ENCODE results near the gene WDR7. TPM values are rescaled to one million over a fixed set of nuclear protein-coding genes. Genes with fewer than 3 reads are reported as not detected.

Gene WDR7
- total RNA-seq, 2 experiments from 2014 or later, result 39.7 to 44.2 TPM

DNA sequence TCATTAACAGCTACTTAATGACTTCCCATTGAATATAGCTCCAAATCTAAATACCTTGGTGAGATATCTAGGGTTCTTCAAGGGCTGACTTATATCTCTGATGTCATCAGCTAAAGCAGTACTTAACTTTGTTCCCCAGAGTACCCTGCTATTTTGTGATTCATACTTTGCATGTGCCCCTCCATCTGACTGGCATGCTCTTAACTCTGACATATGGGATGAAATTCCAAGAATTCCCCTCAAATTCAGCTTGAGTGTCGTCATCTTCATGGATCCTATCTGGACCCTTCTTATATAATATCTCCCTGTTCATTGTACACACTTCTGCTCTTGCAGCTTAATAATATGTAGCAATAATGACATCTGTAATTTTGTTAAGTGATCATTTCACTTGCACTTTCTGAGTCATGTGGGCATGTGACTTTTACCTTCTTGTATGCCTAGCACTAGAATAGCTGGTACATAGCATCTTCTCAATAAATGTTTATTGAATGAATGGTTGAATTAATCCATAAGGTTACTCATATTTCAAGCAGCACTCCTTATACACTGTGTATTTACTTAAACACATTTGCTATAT is 172.9 kb downstream of the WDR7 start:
- Mint-ChIP-seq H3K4me3 (no peak overlapping the region), H3K4me1 (ENCODE audit: low read depth) (peaks cover 11% of the 10 kb centered on the region), H3K36me3 (ENCODE audit: low read depth) (peaks cover 3% of the 10 kb centered on the region), H3K27ac (no peak overlapping the region), H3K9me3 (ENCODE audit: insufficient read depth) (no peaks in the 10 kb centered on the region), H3K27me3 (ENCODE audit: low read depth) (no peaks in the 10 kb centered on the region)
- POLR2A ChIA-PET, result no interaction called here
- DNase-seq, result no peak
- CTCF ChIA-PET, result interaction anchor here (1.1 kb wide), 1 partner anchor 15 kb away, joined by 3 read pairs; no protein-coding TSS in a partner anchor
- ATAC-seq, result no peak

DNA sequence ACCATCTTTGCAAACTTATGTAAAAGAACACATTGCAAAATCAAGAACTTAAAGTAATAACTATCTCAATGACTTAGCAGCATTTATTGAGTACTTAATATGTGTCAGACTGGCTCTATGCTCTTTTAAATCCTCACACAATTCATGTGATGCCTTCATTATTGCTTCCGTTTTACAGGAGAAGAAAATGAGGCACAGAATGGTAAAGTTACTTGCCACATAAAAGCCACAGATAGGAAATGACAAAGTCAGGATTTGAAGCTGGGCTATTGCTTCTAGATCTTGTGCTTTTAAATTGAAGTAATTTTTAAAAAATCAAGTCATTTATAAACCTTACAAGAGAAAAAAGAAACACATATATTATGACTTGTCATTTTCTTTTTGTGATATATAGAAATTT is 174.2 kb downstream of the WDR7 start:
- Mint-ChIP-seq H3K4me3 (no peak overlapping the region), H3K27me3 (ENCODE audit: low read depth) (no peaks in the 10 kb centered on the region), H3K27ac (no peak overlapping the region), H3K9me3 (ENCODE audit: insufficient read depth) (no peaks in the 10 kb centered on the region), H3K36me3 (ENCODE audit: low read depth) (peaks cover 6% of the 10 kb centered on the region), H3K4me1 (ENCODE audit: low read depth) (peaks cover 11% of the 10 kb centered on the region)
- ChIA-PET CTCF (no interaction called here), POLR2A (no interaction called here)
- DNase-seq, result no peak
- no peak for ATAC-seq

DNA sequence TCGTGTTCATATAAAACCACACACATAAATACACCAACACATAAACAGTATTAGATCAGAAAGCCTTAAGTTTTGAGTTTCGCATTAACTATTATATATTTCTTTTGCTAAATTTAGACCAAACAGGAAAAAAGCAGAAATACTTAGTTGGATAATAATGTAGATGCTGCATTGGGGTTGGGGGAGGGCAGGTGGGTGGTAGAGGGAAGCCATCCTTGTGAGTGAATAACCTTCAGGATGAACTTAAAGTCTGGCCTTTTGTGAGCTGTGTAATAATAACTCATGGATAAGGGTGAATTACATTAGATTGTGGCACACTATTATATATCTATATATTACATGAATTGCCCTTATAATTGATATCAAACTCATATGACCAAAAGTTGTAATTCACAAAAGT is 174.7 kb downstream of the WDR7 start:
- CTCF ChIA-PET, result no interaction called here
- Mint-ChIP-seq H3K27ac (no peak overlapping the region), H3K36me3 (ENCODE audit: low read depth) (peaks cover 7% of the 10 kb centered on the region), H3K4me3 (no peak overlapping the region), H3K4me1 (ENCODE audit: low read depth) (peaks cover 14% of the 10 kb centered on the region), H3K9me3 (ENCODE audit: insufficient read depth) (no peaks in the 10 kb centered on the region), H3K27me3 (ENCODE audit: low read depth) (no peaks in the 10 kb centered on the region)
- POLR2A ChIA-PET, result interaction anchor here (0.6 kb wide), 1 partner anchor 196 kb away, joined by 4 read pairs; no protein-coding TSS in a partner anchor
- ATAC-seq, result no peak
- no peak for DNase-seq

DNA sequence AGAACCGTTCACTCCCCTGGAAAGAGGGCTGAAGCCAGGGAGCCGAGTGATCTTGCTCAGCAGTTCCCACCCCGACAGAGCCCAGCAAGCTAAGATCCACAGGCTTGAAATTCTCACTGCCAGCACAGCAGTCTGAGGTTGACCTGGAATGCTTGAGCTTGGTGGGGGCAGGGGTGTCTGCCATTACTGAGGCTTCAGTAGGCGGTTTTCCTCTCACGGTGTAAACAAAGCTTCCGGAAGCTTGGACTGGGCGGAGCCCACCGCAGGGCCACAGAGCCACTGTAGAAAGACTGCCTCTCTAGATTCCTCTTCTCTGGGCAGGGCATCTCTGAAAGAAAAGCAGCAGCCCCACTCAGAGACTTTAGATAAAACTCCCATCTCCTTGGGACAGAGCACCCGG is 180.8 kb downstream of the WDR7 start:
- no peak overlapping the region for H3K4me3 Mint-ChIP-seq
- no peak for ATAC-seq
- ChIA-PET POLR2A (no interaction called here), CTCF (no interaction called here)
- no peaks in the 10 kb centered on the region for H3K27me3 Mint-ChIP-seq (ENCODE audit: low read depth)
- no peak for DNase-seq
- no peaks in the 10 kb centered on the region for H3K9me3 Mint-ChIP-seq (ENCODE audit: insufficient read depth)
- H3K27ac Mint-ChIP-seq, result no peak overlapping the region
- peaks cover 6% of the 10 kb centered on the region for H3K4me1 Mint-ChIP-seq (ENCODE audit: low read depth)
- peaks cover 10% of the 10 kb centered on the region for H3K36me3 Mint-ChIP-seq (ENCODE audit: low read depth)

DNA sequence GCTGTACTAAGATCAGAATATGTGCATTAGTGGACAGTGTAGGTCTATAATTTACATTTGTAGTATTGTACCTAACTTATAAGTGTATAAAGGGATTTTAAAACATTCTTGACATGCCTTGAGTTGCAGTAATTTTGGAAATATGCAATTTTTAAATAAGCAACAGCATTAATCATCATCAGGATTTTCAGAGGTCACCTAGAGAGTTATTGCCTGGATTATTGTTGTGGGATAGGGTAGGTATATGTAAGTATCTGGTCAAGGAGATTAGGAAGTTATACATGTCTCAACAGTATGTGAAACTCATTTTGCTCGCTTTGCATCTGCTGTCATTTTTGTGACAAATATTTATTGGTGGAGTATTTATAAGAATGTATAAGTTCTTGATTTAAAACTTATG is 184.2 kb downstream of the WDR7 start:
- no peak overlapping the region for H3K4me3 Mint-ChIP-seq
- no peak for DNase-seq
- H3K4me1 Mint-ChIP-seq (ENCODE audit: low read depth), result peaks cover 6% of the 10 kb centered on the region
- no peak overlapping the region for H3K27ac Mint-ChIP-seq
- ATAC-seq, result no peak
- ChIA-PET CTCF (no interaction called here), POLR2A (no interaction called here)
- H3K36me3 Mint-ChIP-seq (ENCODE audit: low read depth), result peaks cover 6% of the 10 kb centered on the region
- H3K9me3 Mint-ChIP-seq (ENCODE audit: insufficient read depth), result no peaks in the 10 kb centered on the region
- no peaks in the 10 kb centered on the region for H3K27me3 Mint-ChIP-seq (ENCODE audit: low read depth)

DNA sequence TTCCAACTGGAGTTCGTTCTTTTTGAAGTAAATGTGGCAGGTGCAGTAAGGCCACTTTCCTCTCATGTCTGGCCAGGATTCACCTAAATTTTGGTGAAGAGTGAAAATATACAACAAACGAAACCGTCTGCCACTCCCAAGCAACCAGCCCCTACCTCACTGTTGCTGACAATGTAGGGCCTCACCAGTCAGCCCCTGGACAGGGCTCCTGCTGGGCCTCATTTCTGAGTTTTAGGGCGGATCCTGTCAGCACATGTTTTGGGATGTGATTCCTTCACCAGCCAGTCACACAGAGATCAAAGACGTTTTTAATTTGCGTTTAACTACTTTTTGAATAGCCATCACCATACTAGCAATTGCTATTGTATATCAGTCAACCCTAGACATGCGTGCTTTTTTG is 185.0 kb downstream of the WDR7 start:
- H3K27ac Mint-ChIP-seq, result no peak overlapping the region
- no peaks in the 10 kb centered on the region for H3K27me3 Mint-ChIP-seq (ENCODE audit: low read depth)
- H3K4me1 Mint-ChIP-seq (ENCODE audit: low read depth), result peaks cover under 1% of the 10 kb centered on the region
- H3K4me3 Mint-ChIP-seq, result no peak overlapping the region
- ATAC-seq (no peak), DNase-seq (no peak)
- CTCF ChIA-PET, result no interaction called here
- H3K9me3 Mint-ChIP-seq (ENCODE audit: insufficient read depth), result no peaks in the 10 kb centered on the region
- H3K36me3 Mint-ChIP-seq (ENCODE audit: low read depth), result peaks cover 3% of the 10 kb centered on the region
- POLR2A ChIA-PET, result no interaction called here

DNA sequence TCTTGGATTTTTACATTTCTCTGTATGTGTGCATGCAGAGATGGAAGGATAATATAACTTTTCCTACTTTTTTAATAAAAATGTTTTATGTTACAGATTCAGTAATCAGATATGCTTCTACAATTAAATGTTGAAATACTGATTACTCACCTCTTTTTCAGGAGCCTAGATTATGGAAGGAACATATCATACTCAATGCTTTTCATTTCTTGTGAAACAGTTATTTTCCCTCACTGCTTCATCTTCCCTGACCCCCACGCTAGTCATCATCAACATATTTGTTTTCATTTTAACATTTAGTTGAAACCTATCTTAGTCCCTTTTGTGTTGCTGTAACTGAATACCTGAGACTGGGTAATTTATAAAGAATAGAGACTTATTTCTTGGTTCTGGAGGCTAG is 190.7 kb downstream of the WDR7 start:
- POLR2A ChIA-PET, result no interaction called here
- Mint-ChIP-seq H3K27ac (no peak overlapping the region), H3K4me3 (no peak overlapping the region), H3K4me1 (ENCODE audit: low read depth) (no peaks in the 10 kb centered on the region), H3K27me3 (ENCODE audit: low read depth) (no peaks in the 10 kb centered on the region), H3K36me3 (ENCODE audit: low read depth) (peaks cover 3% of the 10 kb centered on the region), H3K9me3 (ENCODE audit: insufficient read depth) (no peaks in the 10 kb centered on the region)
- no peak for DNase-seq
- CTCF ChIA-PET, result no interaction called here
- no peak for ATAC-seq

DNA sequence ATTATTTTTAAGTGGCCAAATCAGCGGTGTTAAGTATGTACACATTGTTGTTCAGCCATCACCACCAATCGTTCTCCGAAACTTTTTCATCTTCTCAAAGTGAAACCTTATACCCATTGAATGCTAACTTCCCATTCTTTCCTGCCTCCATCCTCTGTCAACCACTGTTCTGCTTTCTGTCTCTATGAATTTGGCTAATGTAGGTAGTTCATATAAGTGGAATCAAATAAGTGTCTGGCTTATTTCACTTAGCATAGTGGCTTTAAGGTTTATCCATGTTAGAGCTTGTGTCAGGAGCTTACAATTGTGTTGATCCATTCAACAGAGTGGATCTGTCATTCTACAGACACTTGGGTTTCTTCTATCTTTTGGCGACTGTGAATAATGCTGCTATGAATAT is 192.1 kb downstream of the WDR7 start:
- H3K9me3 Mint-ChIP-seq (ENCODE audit: insufficient read depth), result no peaks in the 10 kb centered on the region
- H3K36me3 Mint-ChIP-seq (ENCODE audit: low read depth), result peaks cover 7% of the 10 kb centered on the region
- ATAC-seq, result no peak
- H3K27ac Mint-ChIP-seq, result no peak overlapping the region
- H3K27me3 Mint-ChIP-seq (ENCODE audit: low read depth), result no peaks in the 10 kb centered on the region
- DNase-seq, result no peak
- no peaks in the 10 kb centered on the region for H3K4me1 Mint-ChIP-seq (ENCODE audit: low read depth)
- ChIA-PET CTCF (no interaction called here), POLR2A (no interaction called here)
- H3K4me3 Mint-ChIP-seq, result no peak overlapping the region

DNA sequence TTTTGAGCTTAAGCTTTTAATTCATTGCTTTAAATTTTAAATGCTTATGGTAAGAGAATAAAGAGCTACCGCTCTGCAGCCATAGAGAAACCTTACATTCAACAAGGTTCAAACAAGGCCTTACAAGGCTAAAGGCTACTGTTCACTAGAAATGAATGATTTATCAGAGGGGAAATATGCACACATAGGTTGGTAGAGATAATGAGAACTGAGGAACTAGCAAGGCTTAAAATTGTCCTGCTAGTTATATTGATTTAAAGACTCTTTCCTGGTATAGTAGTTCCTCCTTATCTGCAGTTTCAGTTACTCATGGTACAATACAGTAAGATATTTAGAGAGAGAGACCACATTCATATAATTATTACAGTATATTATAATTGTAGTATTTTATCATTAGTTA is 193.4 kb downstream of the WDR7 start:
- POLR2A ChIA-PET, result no interaction called here
- H3K27me3 Mint-ChIP-seq (ENCODE audit: low read depth), result no peaks in the 10 kb centered on the region
- DNase-seq (no peak), ATAC-seq (no peak)
- no peaks in the 10 kb centered on the region for H3K9me3 Mint-ChIP-seq (ENCODE audit: insufficient read depth)
- no peak overlapping the region for H3K4me3 Mint-ChIP-seq
- CTCF ChIA-PET, result no interaction called here
- H3K4me1 Mint-ChIP-seq (ENCODE audit: low read depth), result no peaks in the 10 kb centered on the region
- H3K27ac Mint-ChIP-seq, result no peak overlapping the region
- H3K36me3 Mint-ChIP-seq (ENCODE audit: low read depth), result peaks cover 10% of the 10 kb centered on the region

DNA sequence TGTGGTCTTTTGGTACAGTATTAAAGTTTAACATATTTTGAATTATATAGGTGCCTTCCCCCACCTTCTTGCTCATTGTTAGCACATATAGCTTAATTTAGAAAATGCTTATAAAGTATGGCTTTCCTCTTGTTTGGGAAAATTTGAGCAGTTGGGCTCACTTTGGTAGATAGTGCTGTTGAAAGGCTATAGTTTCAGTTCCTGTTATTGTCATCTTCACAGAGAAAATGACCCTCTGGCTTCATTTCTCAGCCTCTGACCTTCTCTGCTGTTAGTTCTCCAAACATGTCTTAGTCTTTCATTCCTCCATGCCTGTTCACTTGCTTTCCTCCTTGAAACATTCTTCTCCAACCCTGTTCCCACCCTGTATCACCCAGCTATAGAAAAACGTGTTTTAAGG is 200.6 kb downstream of the WDR7 start:
- Mint-ChIP-seq H3K36me3 (ENCODE audit: low read depth) (peaks cover 11% of the 10 kb centered on the region), H3K9me3 (ENCODE audit: insufficient read depth) (no peaks in the 10 kb centered on the region), H3K27ac (no peak overlapping the region), H3K4me1 (ENCODE audit: low read depth) (no peaks in the 10 kb centered on the region), H3K4me3 (no peak overlapping the region), H3K27me3 (ENCODE audit: low read depth) (no peaks in the 10 kb centered on the region)
- ATAC-seq, result no peak
- CTCF ChIA-PET, result interaction anchor here (1.3 kb wide), 1 partner anchor 17 kb away, joined by 3 read pairs; no protein-coding TSS in a partner anchor
- no peak for DNase-seq
- POLR2A ChIA-PET, result no interaction called here

DNA sequence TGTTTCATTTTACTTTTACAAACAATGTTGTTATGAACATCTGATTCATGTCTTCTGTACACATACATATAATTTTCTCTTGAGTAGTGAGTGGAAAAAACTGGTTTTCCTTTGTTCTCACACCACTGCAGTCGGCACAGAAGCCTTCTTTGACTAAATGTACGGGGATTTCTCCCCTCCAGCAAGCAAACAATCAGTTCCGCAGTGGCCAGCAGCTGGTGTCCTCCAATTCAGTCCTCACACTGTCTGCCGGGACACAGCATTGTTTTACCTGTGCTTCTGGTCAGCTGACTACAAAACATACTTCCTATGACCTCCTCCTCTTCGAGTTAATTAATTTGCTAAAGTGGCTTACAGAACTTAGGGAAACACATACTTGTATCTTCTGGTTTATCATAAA is 202.8 kb downstream of the WDR7 start:
- Mint-ChIP-seq H3K9me3 (ENCODE audit: insufficient read depth) (no peaks in the 10 kb centered on the region), H3K4me1 (ENCODE audit: low read depth) (no peaks in the 10 kb centered on the region), H3K36me3 (ENCODE audit: low read depth) (peaks cover 5% of the 10 kb centered on the region), H3K27ac (no peak overlapping the region), H3K4me3 (no peak overlapping the region), H3K27me3 (ENCODE audit: low read depth) (no peaks in the 10 kb centered on the region)
- ChIA-PET CTCF (no interaction called here), POLR2A (no interaction called here)
- DNase-seq (no peak), ATAC-seq (no peak)

DNA sequence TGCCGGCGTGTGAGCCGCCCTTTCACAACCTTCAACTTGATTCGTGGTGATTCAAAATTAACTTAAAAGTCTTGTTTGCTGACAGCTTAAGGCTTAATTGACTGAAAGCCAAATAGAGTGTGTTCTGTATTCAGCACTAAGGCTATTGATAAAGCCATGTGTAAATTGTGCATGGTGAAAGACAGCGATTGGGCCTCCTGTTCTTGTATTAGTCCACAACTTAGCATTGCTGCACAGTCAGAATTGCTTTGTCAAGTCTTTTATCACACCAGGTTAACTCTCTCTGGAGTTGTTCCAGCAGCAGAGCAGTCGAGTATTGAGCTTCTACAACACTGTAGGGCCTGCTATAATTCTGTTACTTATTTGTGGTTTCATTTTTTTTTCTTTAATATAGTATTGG is 210.1 kb downstream of the WDR7 start:
- Mint-ChIP-seq H3K4me1 (ENCODE audit: low read depth) (no peaks in the 10 kb centered on the region), H3K36me3 (ENCODE audit: low read depth) (no peaks in the 10 kb centered on the region)

DNA sequence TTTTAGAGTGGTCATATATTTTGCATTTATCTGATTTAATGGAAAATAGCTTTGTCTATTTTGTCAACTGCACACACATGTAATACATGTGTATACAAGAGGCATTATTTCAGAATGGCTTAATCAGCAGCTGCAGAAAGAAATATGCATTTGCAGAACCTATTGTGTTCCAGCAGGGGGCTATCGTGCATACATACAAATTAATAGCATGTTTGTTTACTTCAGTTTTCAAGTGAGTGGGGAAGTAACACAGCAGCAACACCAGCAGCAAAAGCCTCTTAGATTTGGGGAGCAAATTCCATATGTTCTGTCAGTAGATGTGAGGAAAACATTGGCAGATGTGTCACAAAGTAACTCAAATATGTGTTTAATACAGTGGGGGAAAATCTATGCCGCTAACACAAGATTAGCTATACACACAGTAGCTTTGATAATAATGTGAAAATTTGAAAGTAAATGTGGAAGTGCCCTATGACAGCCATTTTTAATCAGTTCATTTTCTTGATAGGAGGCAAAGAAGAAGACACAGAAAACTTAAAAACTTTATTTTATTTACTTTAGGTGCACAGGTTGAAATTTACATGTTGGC is 218.1 kb downstream of the WDR7 start:
- no peak overlapping the region for H3K27ac Mint-ChIP-seq
- DNase-seq (peak; percentile 24), ATAC-seq (no peak)
- POLR2A ChIA-PET, result interaction anchor here (1.1 kb wide), 1 partner anchor 568 kb away, joined by 3 read pairs; no protein-coding TSS in a partner anchor
- no peaks in the 10 kb centered on the region for H3K9me3 Mint-ChIP-seq (ENCODE audit: insufficient read depth)
- H3K4me1 Mint-ChIP-seq (ENCODE audit: low read depth), result peaks cover 6% of the 10 kb centered on the region
- H3K27me3 Mint-ChIP-seq (ENCODE audit: low read depth), result no peaks in the 10 kb centered on the region
- CTCF ChIA-PET, result interaction anchor here (0.6 to 1.9 kb wide), 22 partner anchors 9 to 693 kb away, joined by 3 to 9 read pairs (median 3); no protein-coding TSS in a partner anchor
- no peaks in the 10 kb centered on the region for H3K36me3 Mint-ChIP-seq (ENCODE audit: low read depth)
- no peak overlapping the region for H3K4me3 Mint-ChIP-seq

More for the DNA sequence above, 210.1 kb downstream of the WDR7 start:
- ATAC-seq (no peak), DNase-seq (no peak)
- Mint-ChIP-seq H3K27me3 (ENCODE audit: low read depth) (no peaks in the 10 kb centered on the region), H3K4me3 (no peak overlapping the region), H3K9me3 (ENCODE audit: insufficient read depth) (no peaks in the 10 kb centered on the region), H3K27ac (no peak overlapping the region)
- CTCF ChIA-PET, result no interaction called here
- POLR2A ChIA-PET, result no interaction called here
